MM.1S (cell line): Measurements from ENCODE around the gene CCL13.

ENCODE experiments used
- DNase-seq: peaks from one replicate; pipeline ENCODE4 v3.0.0-alpha.2; 2015
- H2AFZ ChIP-seq: fragments of 300-600 bp; sonication (generic); 2 replicates; pipeline ENCODE4 v1.6.0; 2016; ENCODE audit warnings: antibody characterized with exemption, low read length
- H3F3A ChIP-seq: fragments of 300-600 bp; sonication (generic); 2 replicates; pipeline ENCODE4 v1.6.1; 2016; ENCODE audit warnings: mild to moderate bottlenecking, antibody characterized with exemption, low read length, moderate library complexity, mixed read lengths; ENCODE audit not compliant: insufficient read depth
- H3K27ac ChIP-seq: fragments of 300-600 bp; sonication (generic); 2 replicates; pipeline ENCODE4 v1.5.1; 2016; ENCODE audit warnings: mild to moderate bottlenecking, low read length
- H3K27me3 ChIP-seq: fragments of 300-600 bp; sonication (generic); replicated peaks from 2 replicates; pipeline ENCODE4 v1.6.0; 2016; ENCODE audit warnings: low read length; ENCODE audit not compliant: insufficient read depth
- H3K36me3 ChIP-seq: fragments of 300-600 bp; sonication (generic); replicated peaks from 2 replicates; pipeline ENCODE4 v1.6.1; 2016; ENCODE audit warnings: mild to moderate bottlenecking, low read length, mixed read lengths; ENCODE audit not compliant: insufficient read depth
- H3K4me1 ChIP-seq: fragments of 300-600 bp; sonication (generic); 2 replicates; pipeline ENCODE4 v1.6.1; 2016; ENCODE audit warnings: low read length, mixed read lengths
- H3K4me2 ChIP-seq: fragments of 300-600 bp; sonication (generic); 2 replicates; pipeline ENCODE4 v1.6.0; 2016; ENCODE audit warnings: low read depth, low read length
- H3K4me3 ChIP-seq: fragments of 300-600 bp; sonication (generic); 2 replicates; pipeline ENCODE4 v1.5.1; 2016; ENCODE audit warnings: low read length, mixed read lengths
- H3K79me2 ChIP-seq: fragments of 300-600 bp; sonication (generic); 2 replicates; pipeline ENCODE4 v1.6.1; 2016; ENCODE audit warnings: mixed run types, low read length, mixed read lengths
- H3K9ac ChIP-seq: fragments of 300-600 bp; sonication (generic); 2 replicates; pipeline ENCODE4 v1.6.1; 2016; ENCODE audit warnings: low read length, mixed read lengths
- H3K9me2 ChIP-seq: fragments of 300-600 bp; sonication (generic); replicated peaks from 2 replicates; pipeline ENCODE4 v1.6.1; 2016; ENCODE audit warnings: mild to moderate bottlenecking, low read length, mixed read lengths; ENCODE audit not compliant: insufficient read depth
- H3K9me3 ChIP-seq: fragments of 300-600 bp; sonication (generic); replicated peaks from 2 replicates; pipeline ENCODE4 v1.6.1; 2016; ENCODE audit warnings: mild to moderate bottlenecking, low read length, mixed read lengths; ENCODE audit not compliant: insufficient read depth
- H4K20me1 ChIP-seq: fragments of 300-600 bp; sonication (generic); 2 replicates; pipeline ENCODE4 v1.6.1; 2016; ENCODE audit warnings: mild to moderate bottlenecking, low read length, moderate library complexity, mixed read lengths; ENCODE audit not compliant: insufficient read depth
- EZH2 ChIP-seq: fragments of 300-600 bp; sonication (generic); optimal IDR thresholded peaks from 2 replicates; pipeline ENCODE3; 2017; ENCODE audit warnings: low read depth, mild to moderate bottlenecking, antibody characterized with exemption, low read length, mixed read lengths
- EZH2phosphoT487 ChIP-seq: fragments of 300-600 bp; sonication (generic); IDR thresholded peaks from 2 replicates; pipeline ENCODE4 v1.6.1; 2018; ENCODE audit warnings: antibody characterized with exemption, low read length
- TF ChIP-seq, protein P1 (sequence below): fragments of 300-600 bp; sonication (generic); IDR thresholded peaks from 2 replicates; pipeline ENCODE4 v1.5.1; 2016; ENCODE audit warnings: antibody characterized with exemption, low read length, mixed read lengths

The CCL13 gene

GRCh38 chr17:34352191-34352590 lies 4.1 kb upstream of the CCL13 start:
- Histone ChIP-seq H3K79me2 (no peaks in the 10 kb centered on the region), H3K9me2 (no peaks in the 10 kb centered on the region), H3K4me1 (no peaks in the 10 kb centered on the region), H3K9ac (no peak overlapping the region), H3F3A (no peaks in the 10 kb centered on the region), H3K9me3 (no peaks in the 10 kb centered on the region), H2AFZ (no peak overlapping the region), H3K36me3 (no peaks in the 10 kb centered on the region), H4K20me1 (no peaks in the 10 kb centered on the region), H3K27ac (no peak overlapping the region), H3K27me3 (no peaks in the 10 kb centered on the region), H3K4me2 (no peak overlapping the region), H3K4me3 (no peak overlapping the region)
- DNase-seq = no peak
- no peak for TF ChIP-seq EZH2phosphoT487
- TF ChIP-seq, protein P1, sequence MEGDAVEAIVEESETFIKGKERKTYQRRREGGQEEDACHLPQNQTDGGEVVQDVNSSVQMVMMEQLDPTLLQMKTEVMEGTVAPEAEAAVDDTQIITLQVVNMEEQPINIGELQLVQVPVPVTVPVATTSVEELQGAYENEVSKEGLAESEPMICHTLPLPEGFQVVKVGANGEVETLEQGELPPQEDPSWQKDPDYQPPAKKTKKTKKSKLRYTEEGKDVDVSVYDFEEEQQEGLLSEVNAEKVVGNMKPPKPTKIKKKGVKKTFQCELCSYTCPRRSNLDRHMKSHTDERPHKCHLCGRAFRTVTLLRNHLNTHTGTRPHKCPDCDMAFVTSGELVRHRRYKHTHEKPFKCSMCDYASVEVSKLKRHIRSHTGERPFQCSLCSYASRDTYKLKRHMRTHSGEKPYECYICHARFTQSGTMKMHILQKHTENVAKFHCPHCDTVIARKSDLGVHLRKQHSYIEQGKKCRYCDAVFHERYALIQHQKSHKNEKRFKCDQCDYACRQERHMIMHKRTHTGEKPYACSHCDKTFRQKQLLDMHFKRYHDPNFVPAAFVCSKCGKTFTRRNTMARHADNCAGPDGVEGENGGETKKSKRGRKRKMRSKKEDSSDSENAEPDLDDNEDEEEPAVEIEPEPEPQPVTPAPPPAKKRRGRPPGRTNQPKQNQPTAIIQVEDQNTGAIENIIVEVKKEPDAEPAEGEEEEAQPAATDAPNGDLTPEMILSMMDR = no peak
- no peak for TF ChIP-seq EZH2

DNA sequence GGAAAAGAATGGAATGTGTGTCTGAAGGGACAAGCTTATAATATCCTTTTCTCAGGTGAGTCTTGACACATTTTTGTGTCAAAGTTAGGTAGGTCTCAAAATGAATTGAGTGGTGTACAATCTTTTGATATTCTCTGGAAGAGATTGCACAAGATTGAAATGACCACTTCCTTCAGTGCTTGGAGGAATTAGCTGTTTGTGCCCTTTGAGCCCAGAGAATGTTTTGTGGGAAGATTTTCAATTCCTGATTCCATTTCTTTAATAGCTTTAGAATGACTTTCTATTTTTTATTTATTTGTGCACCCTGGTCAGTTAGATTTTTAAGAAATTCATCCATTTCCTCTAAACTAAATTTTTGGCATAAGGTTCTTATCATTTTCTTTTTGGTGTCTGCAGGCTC lies 1.6 kb upstream of the CCL13 start:
- H3K36me3 ChIP-seq = no peaks in the 10 kb centered on the region
- no peak for TF ChIP-seq EZH2phosphoT487
- no peak for TF ChIP-seq EZH2
- TF ChIP-seq, protein P1 = no peak
- H4K20me1 ChIP-seq = no peaks in the 10 kb centered on the region
- H3K9me2 ChIP-seq = no peaks in the 10 kb centered on the region
- H3K9ac ChIP-seq = no peak overlapping the region
- H3K27ac ChIP-seq = no peak overlapping the region
- no peak for DNase-seq
- H3K4me1 ChIP-seq = no peaks in the 10 kb centered on the region
- no peaks in the 10 kb centered on the region for H3K9me3 ChIP-seq
- H3K27me3 ChIP-seq = no peaks in the 10 kb centered on the region
- no peak overlapping the region for H3K4me2 ChIP-seq
- H3F3A ChIP-seq = no peaks in the 10 kb centered on the region
- H2AFZ ChIP-seq = no peak overlapping the region
- no peak overlapping the region for H3K4me3 ChIP-seq
- no peaks in the 10 kb centered on the region for H3K79me2 ChIP-seq

GRCh38 chr17:34357398-34357797 lies 1.1 kb downstream of the CCL13 start:
- no peak overlapping the region for H3K4me3 ChIP-seq
- no peak overlapping the region for H3K4me2 ChIP-seq
- no peaks in the 10 kb centered on the region for H3K9me2 ChIP-seq
- TF ChIP-seq, protein P1 = peak; percentile 24
- TF ChIP-seq EZH2phosphoT487 = no peak
- no peak for TF ChIP-seq EZH2
- peaks cover 21% of the 10 kb centered on the region for H3K4me1 ChIP-seq
- H3K36me3 ChIP-seq = no peaks in the 10 kb centered on the region
- no peaks in the 10 kb centered on the region for H3K79me2 ChIP-seq
- no peak overlapping the region for H3K27ac ChIP-seq
- no peaks in the 10 kb centered on the region for H3K27me3 ChIP-seq
- DNase-seq = no peak
- H4K20me1 ChIP-seq = no peaks in the 10 kb centered on the region
- no peaks in the 10 kb centered on the region for H3F3A ChIP-seq
- no peak overlapping the region for H2AFZ ChIP-seq
- H3K9me3 ChIP-seq = no peaks in the 10 kb centered on the region
- no peak overlapping the region for H3K9ac ChIP-seq
